HepG2 (cell line): Measurements from ENCODE around the gene ZC3H12A. TPM values are rescaled to one million over a fixed set of nuclear protein-coding genes. Genes with fewer than 3 reads are reported as not detected.
A peak's percentile ranks its signal among the peaks of the same experiment; 100 is the strongest.

Experiments used
- CBFB ChIP-seq: sonication (generic); formaldehyde crosslinking; IDR thresholded peaks from 2 replicates; pipeline ENCODE4 v1.4.0; 2020; ENCODE audit warnings: missing genetic modification reagents
- E2F1 ChIP-seq: sonication (generic); formaldehyde crosslinking; IDR thresholded peaks from 2 replicates; pipeline ENCODE4 v1.5.0; 2020; ENCODE audit warnings: missing genetic modification reagents
- HNF4G ChIP-seq, 2 experiments: sonication (generic) in 1 of 2; formaldehyde crosslinking in 1 of 2; IDR thresholded peaks; 2 replicates each; pipeline versions ENCODE4 v1.4.0 to v1.6.1; 2011 to 2020; ENCODE audit warnings: borderline replicate concordance in 2 of 2, low read depth in 2 of 2, mild to moderate bottlenecking in 2 of 2, low read length in 1 of 2, missing genetic modification reagents in 1 of 2, moderate library complexity in 1 of 2
- HOXD1 ChIP-seq: sonication (generic); formaldehyde crosslinking; IDR thresholded peaks from 2 replicates; pipeline ENCODE4 v1.5.0; 2020; ENCODE audit warnings: missing genetic modification reagents
- MYC ChIP-seq: sonication (generic); formaldehyde crosslinking; IDR thresholded peaks from 2 replicates; pipeline ENCODE4 v1.9.0; 2021; ENCODE audit warnings: missing genetic modification reagents, borderline replicate concordance
- NR2C2 ChIP-seq: sonication (generic); formaldehyde crosslinking; IDR thresholded peaks from 2 replicates; pipeline ENCODE4 v1.4.0; 2020; ENCODE audit warnings: missing genetic modification reagents, mild to moderate bottlenecking, moderate library complexity, borderline replicate concordance
- PHF5A ChIP-seq: IDR thresholded peaks from one replicate; pipeline ENCODE4 v1.6.1; 2018; ENCODE audit warnings: low read depth, missing genetic modification reagents; ENCODE audit not compliant: unreplicated experiment
- SOX13 ChIP-seq, 3 experiments: fragments of 450-650 bp in 1 of 3; sonication (generic) in 1 of 3; formaldehyde crosslinking in 1 of 3; IDR thresholded peaks in 2 of 3; conservative IDR thresholded peaks in 1 of 3; 2 replicates each; pipeline versions ENCODE4 v1.5.0 to v1.6.1; 2016 to 2020; ENCODE audit warnings: antibody characterized with exemption in 1 of 3, mild to moderate bottlenecking in 1 of 3, missing compliant biosample characterization in 1 of 3, missing genetic modification reagents in 1 of 3, moderate library complexity in 1 of 3
- TFE3 ChIP-seq: IDR thresholded peaks from 2 replicates; pipeline ENCODE4 v1.6.1; 2016
- THRA ChIP-seq: sonication (generic); formaldehyde crosslinking; IDR thresholded peaks from 2 replicates; pipeline ENCODE4 v1.4.0; 2020; ENCODE audit warnings: missing genetic modification reagents, borderline replicate concordance
- ZNF260 ChIP-seq: sonication (generic); formaldehyde crosslinking; IDR thresholded peaks from 2 replicates; pipeline ENCODE4 v1.4.0; 2020; ENCODE audit warnings: missing genetic modification reagents, low read depth, mild to moderate bottlenecking, borderline replicate concordance
- ZNF33A ChIP-seq: sonication (generic); formaldehyde crosslinking; IDR thresholded peaks from 2 replicates; pipeline ENCODE4 v1.5.1; 2020; ENCODE audit warnings: missing genetic modification reagents, mild to moderate bottlenecking, moderate library complexity, borderline replicate concordance
- ZNF510 ChIP-seq: sonication (generic); formaldehyde crosslinking; IDR thresholded peaks from 2 replicates; pipeline ENCODE4 v1.4.0; 2020; ENCODE audit warnings: low read depth, mild to moderate bottlenecking, missing genetic modification reagents
- ZNF598 ChIP-seq: sonication (generic); formaldehyde crosslinking; IDR thresholded peaks from 2 replicates; pipeline ENCODE4 v1.5.1; 2020; ENCODE audit warnings: mild to moderate bottlenecking, missing genetic modification reagents, borderline replicate concordance
- ZNF709 ChIP-seq: sonication (generic); formaldehyde crosslinking; IDR thresholded peaks from 2 replicates; pipeline ENCODE4 v1.5.0; 2020; ENCODE audit warnings: mild to moderate bottlenecking, missing genetic modification reagents
- ZNF878 ChIP-seq: sonication (generic); formaldehyde crosslinking; IDR thresholded peaks from 2 replicates; pipeline ENCODE4 v1.8.1; 2023; ENCODE audit warnings: mild to moderate bottlenecking, missing genetic modification reagents, moderate library complexity
- polyA plus RNA-seq, 8 experiments: library from polyadenylated mRNA; depleted of rRNA in 3 of 8; stranded (reverse) in 7 of 8; unstranded in 1 of 8; fragments of >200 nt; fragmentation: Illumina TruSeq in 4 of 8; extraction: Trizol in 4 of 8; gene quantifications; 2 replicates each; pipeline versions ENCODE4 v1.2.1 to v1.2.3, GENCODE V29; 2011 to 2016; ENCODE audit warnings: low read depth in 4 of 8, missing spikeins in 1 of 8, mixed read lengths in 1 of 8; ENCODE audit not compliant: insufficient read depth in 1 of 8
- total RNA-seq, 5 experiments: library from RNA; depleted of rRNA; stranded (reverse); fragments of >200 nt; fragmentation: Illumina TruSeq; extraction: Trizol; gene quantifications; 2 replicates each; pipeline ENCODE4 v1.2.3, GENCODE V29; 2016; ENCODE audit warnings: low read depth in 1 of 5
- TF ChIP-seq, protein P1 (sequence below), 2 experiments: fragments of 450-650 bp in 1 of 2; sonication (generic) in 1 of 2; formaldehyde crosslinking; IDR thresholded peaks; 2 replicates each; pipeline versions ENCODE4 v1.5.0 to v1.8.0; 2020 to 2022; ENCODE audit warnings: mild to moderate bottlenecking in 1 of 2, missing genetic modification reagents in 1 of 2

The ZC3H12A gene
- total and polyA plus RNA-seq, 2 of the 13 experiments (the other 11 are each of a cell fraction or from before 2014, with no cell fraction given), result 6.8 to 13.3 TPM

DNA sequence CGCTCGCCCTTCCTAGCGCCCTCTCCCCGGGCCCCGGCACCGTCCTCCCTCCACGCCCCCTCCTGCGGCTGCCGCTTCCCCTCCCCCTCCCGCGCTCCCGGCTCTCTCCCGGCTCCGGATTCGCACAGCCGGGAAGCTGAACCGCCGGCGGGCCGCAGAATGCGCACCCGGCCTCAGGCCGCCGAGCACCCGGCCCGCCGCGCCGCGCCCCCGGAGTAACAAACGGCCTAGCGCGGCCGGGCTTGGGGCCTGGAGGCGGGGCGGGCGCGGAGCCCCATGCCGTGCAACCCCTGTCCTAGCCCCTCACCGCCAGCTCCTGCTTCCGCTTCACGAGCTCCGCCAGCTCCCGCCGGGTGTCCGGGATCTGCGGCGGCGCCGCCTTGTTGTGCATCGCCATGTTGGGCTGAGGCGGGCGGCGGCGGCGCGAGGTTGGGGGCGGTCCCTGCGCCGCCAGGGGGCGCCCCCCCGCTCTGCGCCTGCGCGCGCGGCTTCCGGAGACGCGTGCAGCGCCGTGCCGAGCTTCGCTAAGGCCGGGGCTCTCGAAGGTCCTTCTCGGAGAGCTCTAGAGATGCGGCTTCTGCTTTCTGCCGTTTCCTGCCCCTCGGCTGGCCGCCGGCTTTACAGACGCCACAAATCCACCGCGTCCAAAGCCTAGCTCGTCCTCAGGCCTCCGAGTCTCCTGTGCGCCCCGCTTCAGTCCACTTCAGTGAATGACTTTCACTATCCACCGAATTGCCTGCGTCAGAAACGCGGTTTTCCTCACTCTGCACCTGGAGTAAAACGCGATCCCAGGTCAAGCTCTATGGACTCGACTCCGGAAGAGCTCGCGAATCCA, 40.2 kb downstream of the ZC3H12A start, which contains the start of gene MEAF6 (continued):
- TF ChIP-seq ZNF598 (CRISPR knock-in tag), result peak; percentile 74; the same call in 1 of the 2 replicates
- no peak for TF ChIP-seq HOXD1 (CRISPR knock-in tag)
- TF ChIP-seq HNF4G (IDR thresholded peaks at IDR 0.05; ENCODE audit: borderline replicate concordance, low read depth, low read length), result no peak; the same call in 1 of the 2 replicates
- TF ChIP-seq HNF4G (CRISPR knock-in tag; IDR thresholded peaks at IDR 0.05; ENCODE audit: borderline replicate concordance, low read depth), result 0 out of 2 replicates have a peak, but pooled peaks have one; percentile 48
- peak; percentile 67; the same call in 1 of the 2 replicates for TF ChIP-seq ZNF878
- peak; percentile 61 for TF ChIP-seq PHF5A (CRISPR knock-in tag)
- TF ChIP-seq, protein P1, sequence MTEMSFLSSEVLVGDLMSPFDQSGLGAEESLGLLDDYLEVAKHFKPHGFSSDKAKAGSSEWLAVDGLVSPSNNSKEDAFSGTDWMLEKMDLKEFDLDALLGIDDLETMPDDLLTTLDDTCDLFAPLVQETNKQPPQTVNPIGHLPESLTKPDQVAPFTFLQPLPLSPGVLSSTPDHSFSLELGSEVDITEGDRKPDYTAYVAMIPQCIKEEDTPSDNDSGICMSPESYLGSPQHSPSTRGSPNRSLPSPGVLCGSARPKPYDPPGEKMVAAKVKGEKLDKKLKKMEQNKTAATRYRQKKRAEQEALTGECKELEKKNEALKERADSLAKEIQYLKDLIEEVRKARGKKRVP (CRISPR knock-in tag; IDR thresholded peaks at IDR 0.05), result 0 out of 4 replicates have a peak, but pooled peaks of 1 of the 2 experiments have one; percentile 24
- peak; percentile 89; the same call in 1 of the 2 replicates for TF ChIP-seq MYC (CRISPR knock-in tag)
- 0 out of 2 replicates have a peak, but pooled peaks have one; percentile 50 for TF ChIP-seq THRA
- TF ChIP-seq ZNF510 (CRISPR knock-in tag), result peak; percentile 94; the same call in 1 of the 2 replicates
- no peak for TF ChIP-seq SOX13 (IDR thresholded peaks at IDR 0.05)
- peak in 1 of 2 experiments; percentile 38; a peak in 2 of 4 replicates for TF ChIP-seq SOX13 (CRISPR knock-in tag; conservative IDR thresholded peaks at IDR 0.05 in 1 of 2, IDR thresholded peaks at IDR 0.05 in 1 of 2)
- TF ChIP-seq NR2C2 (CRISPR knock-in tag), result peak; percentile 76
- no peak for TF ChIP-seq ZNF260
- TF ChIP-seq ZNF33A, result 0 out of 2 replicates have a peak, but pooled peaks have one; percentile 59
- TF ChIP-seq TFE3 (CRISPR knock-in tag), result peak; percentile 45; the same call in 1 of the 2 replicates
- 0 out of 2 replicates have a peak, but pooled peaks have one; percentile 10 for TF ChIP-seq CBFB (CRISPR knock-in tag)
- peak; percentile 65; the same call in 1 of the 2 replicates for TF ChIP-seq E2F1 (CRISPR knock-in tag)
- TF ChIP-seq ZNF709 (CRISPR knock-in tag), result peak; percentile 86; the same call in 1 of the 2 replicates
